Measurements from ENCODE around the gene MYNN. TPM values are rescaled to one million over a fixed set of nuclear protein-coding genes. Genes with fewer than 3 reads are reported as not detected.
A peak's percentile ranks its signal among the peaks of the same experiment; 100 is the strongest.

Gene MYNN
- total and polyA plus RNA-seq, 2 of the 13 experiments (the other 11 are each of a cell fraction or from before 2014, with no cell fraction given): 10.4 to 17.6 TPM

- TF ChIP-seq GATAD1 (CRISPR knock-in tag; IDR thresholded peaks at IDR 0.05): peak; percentile 95
- 0 out of 2 replicates have a peak, but pooled peaks have one; percentile 17 for TF ChIP-seq ATF6 (CRISPR knock-in tag; conservative IDR thresholded peaks at IDR 0.05)
- peak; percentile 23; the same call in 1 of the 2 replicates for TF ChIP-seq HOXA5 (CRISPR knock-in tag; IDR thresholded peaks at IDR 0.05)
- TF ChIP-seq PHF20 (CRISPR knock-in tag; IDR thresholded peaks at IDR 0.05): peak; percentile 86
- no peak for TF ChIP-seq SMAD3 (CRISPR knock-in tag; IDR thresholded peaks at IDR 0.05)
- no peak for TF ChIP-seq PRDM15 (CRISPR knock-in tag; IDR thresholded peaks at IDR 0.05)
- TF ChIP-seq ZFX (CRISPR knock-in tag; IDR thresholded peaks at IDR 0.05; ENCODE audit: low read depth): peak; percentile 83
- TF ChIP-seq HIC2 (CRISPR knock-in tag; IDR thresholded peaks at IDR 0.05; ENCODE audit: low read depth): 0 out of 2 replicates have a peak, but pooled peaks have one; percentile 19
- TF ChIP-seq ZNF12 (CRISPR knock-in tag; IDR thresholded peaks at IDR 0.05): no peak
- TF ChIP-seq ZNF704 (CRISPR knock-in tag; IDR thresholded peaks at IDR 0.05; ENCODE audit: borderline replicate concordance): peak; percentile 83; the same call in 1 of the 2 replicates
- peak in 1 of 2 experiments; percentile 56; a peak in 2 of 4 replicates for TF ChIP-seq KLF16 (CRISPR knock-in tag; IDR thresholded peaks at IDR 0.05)
- peak; percentile 59; the same call in 1 of the 2 replicates for TF ChIP-seq NFAT5 (CRISPR knock-in tag; IDR thresholded peaks at IDR 0.05)
- peak; percentile 73 for TF ChIP-seq SIN3B (IDR thresholded peaks at IDR 0.05; ENCODE audit: low read length)
These were observed at the start of gene MYNN (continued) for GRCh38 chr3:169772897-169773816.
